HepG2 (cell line): ENCODE data around the gene CARD16. TPM values are rescaled to one million over a fixed set of nuclear protein-coding genes. Genes with fewer than 3 reads are reported as not detected.
A peak's percentile ranks its signal among the peaks of the same experiment; 100 is the strongest.

Experiments used
- BRD4 ChIP-seq: sonication (generic); formaldehyde crosslinking; IDR thresholded peaks from 2 replicates; pipeline ENCODE4 v1.4.0; 2020; ENCODE audit warnings: missing genetic modification reagents
- CBFB ChIP-seq: sonication (generic); formaldehyde crosslinking; IDR thresholded peaks from 2 replicates; pipeline ENCODE4 v1.4.0; 2020; ENCODE audit warnings: missing genetic modification reagents
- CC2D1A ChIP-seq: sonication (generic); formaldehyde crosslinking; IDR thresholded peaks from 2 replicates; pipeline ENCODE4 v1.8.1; 2023; ENCODE audit warnings: mild to moderate bottlenecking, missing genetic modification reagents
- CENPT ChIP-seq: sonication (generic); formaldehyde crosslinking; IDR thresholded peaks from 2 replicates; pipeline ENCODE4 v1.8.0; 2022; ENCODE audit warnings: low read depth, mild to moderate bottlenecking, moderate library complexity, missing genetic modification reagents
- ESRRA ChIP-seq: sonication (generic); formaldehyde crosslinking; IDR thresholded peaks from 2 replicates; pipeline ENCODE4 v1.5.1; 2020; ENCODE audit warnings: mild to moderate bottlenecking, low read depth, missing genetic modification reagents
- FOXA3 ChIP-seq: IDR thresholded peaks from 2 replicates; pipeline ENCODE4 v1.6.1; 2016; ENCODE audit warnings: missing genetic modification reagents, missing compliant biosample characterization
- FOXO1 ChIP-seq: sonication (generic); formaldehyde crosslinking; IDR thresholded peaks from 2 replicates; pipeline ENCODE4 v1.4.0; 2020; ENCODE audit warnings: missing genetic modification reagents
- GTF3A ChIP-seq: sonication (generic); formaldehyde crosslinking; conservative IDR thresholded peaks from 2 replicates; pipeline ENCODE4 v1.4.0; 2020; ENCODE audit warnings: mild to moderate bottlenecking, missing genetic modification reagents
- HDAC1 ChIP-seq: sonication (generic); formaldehyde crosslinking; IDR thresholded peaks from 2 replicates; pipeline ENCODE4 v1.5.1; 2020; ENCODE audit warnings: mild to moderate bottlenecking, missing genetic modification reagents
- HNF1B ChIP-seq: sonication (generic); formaldehyde crosslinking; IDR thresholded peaks from 2 replicates; pipeline ENCODE4 v1.5.1; 2020; ENCODE audit warnings: mild to moderate bottlenecking, moderate library complexity, missing genetic modification reagents
- HOXA3 ChIP-seq: sonication (generic); formaldehyde crosslinking; IDR thresholded peaks from 2 replicates; pipeline ENCODE4 v1.5.0; 2020; ENCODE audit warnings: missing genetic modification reagents
- IKZF5 ChIP-seq: IDR thresholded peaks from 2 replicates; pipeline ENCODE4 v1.6.1; 2018; ENCODE audit warnings: missing genetic modification reagents, mild to moderate bottlenecking, missing compliant biosample characterization
- MAF1 ChIP-seq: sonication (generic); formaldehyde crosslinking; IDR thresholded peaks from 2 replicates; pipeline ENCODE4 v1.5.0; 2020; ENCODE audit warnings: missing genetic modification reagents, borderline replicate concordance
- MED13 ChIP-seq: sonication (generic); formaldehyde crosslinking; IDR thresholded peaks from 2 replicates; pipeline ENCODE4 v1.5.0; 2020; ENCODE audit warnings: missing genetic modification reagents
- MLXIP ChIP-seq: sonication (generic); formaldehyde crosslinking; IDR thresholded peaks from 2 replicates; pipeline ENCODE4 v1.9.0; 2021; ENCODE audit warnings: missing genetic modification reagents, borderline replicate concordance
- PLRG1 ChIP-seq: fragments of 450-650 bp; conservative IDR thresholded peaks from 2 replicates; pipeline ENCODE4 v1.6.1; 2016
- RFXANK ChIP-seq: IDR thresholded peaks from 2 replicates; pipeline ENCODE4 v1.6.1; 2016
- SAFB2 ChIP-seq: sonication (generic); formaldehyde crosslinking; IDR thresholded peaks from 2 replicates; pipeline ENCODE4 v1.5.1; 2020; ENCODE audit warnings: missing genetic modification reagents, low read depth, mild to moderate bottlenecking, borderline replicate concordance
- SALL2 ChIP-seq: sonication (generic); formaldehyde crosslinking; IDR thresholded peaks from 2 replicates; pipeline ENCODE4 v1.8.1; 2023; ENCODE audit warnings: mild to moderate bottlenecking, missing genetic modification reagents, inconsistent platforms
- SAP130 ChIP-seq: IDR thresholded peaks from 2 replicates; pipeline ENCODE4 v1.6.1; 2016; ENCODE audit warnings: low read depth
- SKI ChIP-seq: fragments of 450-650 bp; IDR thresholded peaks from one replicate; pipeline ENCODE4 v1.6.1; 2018; ENCODE audit warnings: mild to moderate bottlenecking; ENCODE audit not compliant: partially characterized antibody
- TBX2 ChIP-seq: sonication (generic); formaldehyde crosslinking; IDR thresholded peaks from 2 replicates; pipeline ENCODE4 v1.5.0; 2020; ENCODE audit warnings: missing genetic modification reagents, mild to moderate bottlenecking, borderline replicate concordance
- TP53 ChIP-seq: sonication (generic); formaldehyde crosslinking; conservative IDR thresholded peaks from 2 replicates; pipeline ENCODE4 v1.4.0; 2020; ENCODE audit warnings: missing genetic modification reagents
- ZIK1 ChIP-seq: sonication (generic); formaldehyde crosslinking; IDR thresholded peaks from 2 replicates; pipeline ENCODE4 v1.5.0; 2020; ENCODE audit warnings: mild to moderate bottlenecking, low read depth, missing genetic modification reagents, borderline replicate concordance
- ZNF207 ChIP-seq: fragments of 450-650 bp; IDR thresholded peaks from 2 replicates; pipeline ENCODE4 v1.6.1; 2016; ENCODE audit warnings: antibody characterized with exemption, borderline replicate concordance
- ZNF263 ChIP-seq: sonication (generic); formaldehyde crosslinking; IDR thresholded peaks from 2 replicates; pipeline ENCODE4 v1.4.0; 2020; ENCODE audit warnings: missing genetic modification reagents
- ZNF772 ChIP-seq: sonication (generic); formaldehyde crosslinking; IDR thresholded peaks from 2 replicates; pipeline ENCODE4 v1.5.0; 2020; ENCODE audit warnings: mild to moderate bottlenecking, missing genetic modification reagents
- polyA plus RNA-seq, 8 experiments: library from polyadenylated mRNA; depleted of rRNA in 3 of 8; stranded (reverse) in 7 of 8; unstranded in 1 of 8; fragments of >200 nt; fragmentation: Illumina TruSeq in 4 of 8; extraction: Trizol in 4 of 8; gene quantifications; 2 replicates each; pipeline versions ENCODE4 v1.2.1 to v1.2.3, GENCODE V29; 2011 to 2016; ENCODE audit warnings: low read depth in 4 of 8, missing spikeins in 1 of 8, mixed read lengths in 1 of 8; ENCODE audit not compliant: insufficient read depth in 1 of 8
- total RNA-seq, 5 experiments: library from RNA; depleted of rRNA; stranded (reverse); fragments of >200 nt; fragmentation: Illumina TruSeq; extraction: Trizol; gene quantifications; 2 replicates each; pipeline ENCODE4 v1.2.3, GENCODE V29; 2016; ENCODE audit warnings: low read depth in 1 of 5

Gene CARD16
- total and polyA plus RNA-seq, 2 of the 13 experiments (the other 11 are each of a cell fraction or from before 2014, with no cell fraction given): 0.34 TPM; not detected in 1

GRCh38 chr11:105046898-105047579 is 1.9 kb upstream of the CARD16 start (continued):
- TF ChIP-seq HDAC1 (CRISPR knock-in tag) (peak; percentile 60; the same call in 1 of the 2 replicates), GTF3A (CRISPR knock-in tag) (no peak), ZNF207 (no peak), MAF1 (CRISPR knock-in tag) (no peak), HNF1B (CRISPR knock-in tag) (peak; percentile 86), ZNF772 (0 out of 2 replicates have a peak, but pooled peaks have one; percentile 56), SALL2 (CRISPR knock-in tag) (0 out of 2 replicates have a peak, but pooled peaks have one; percentile 61), CENPT (CRISPR knock-in tag) (no peak), FOXO1 (peak; percentile 91; the same call in 1 of the 2 replicates), BRD4 (0 out of 2 replicates have a peak, but pooled peaks have one; percentile 64), SKI (peak; percentile 53), ZIK1 (CRISPR knock-in tag) (no peak), IKZF5 (CRISPR knock-in tag) (peak; percentile 79), SAFB2 (CRISPR knock-in tag) (no peak), ZNF263 (CRISPR knock-in tag) (peak; percentile 33; the same call in 1 of the 2 replicates), TP53 (CRISPR knock-in tag) (0 out of 2 replicates have a peak, but pooled peaks have one; percentile 44), HOXA3 (CRISPR knock-in tag) (peak; percentile 67), RFXANK (CRISPR knock-in tag) (no peak), CC2D1A (CRISPR knock-in tag) (no peak), MED13 (CRISPR knock-in tag) (peak; percentile 61; the same call in 1 of the 2 replicates), FOXA3 (CRISPR knock-in tag) (peak; percentile 99), CBFB (CRISPR knock-in tag) (no peak), ESRRA (CRISPR knock-in tag) (peak; percentile 29; the same call in 1 of the 2 replicates), TBX2 (CRISPR knock-in tag) (peak; percentile 64; the same call in 1 of the 2 replicates), MLXIP (CRISPR knock-in tag) (peak; percentile 59; the same call in 1 of the 2 replicates), SAP130 (CRISPR knock-in tag) (peak; percentile 83), PLRG1 (no peak)
